Body of pancreas (tissue), 4 donors: ENCODE results near the gene EPS8. TPM values are rescaled to one million over a fixed set of nuclear protein-coding genes. Genes with fewer than 3 reads are reported as not detected.

Experiments
- ATAC-seq: fragments of 150-250 bp; one replicate; pipeline ENCODE4 v1.9.1; 2016
- DNase-seq, 4 donors: peaks; one replicate each; pipeline ENCODE4 v3.0.0-alpha.2; 2019
- H3K27ac ChIP-seq, 4 donors: fragments of 200-600 bp; sonication (generic); 1 replicate in 3 of 4; 2 replicates in 1 of 4; pipeline versions ENCODE4 v1.5.1 to v1.6.1; 2016 to 2019; ENCODE audit warnings: mild to moderate bottlenecking in 1 of 4, mixed read lengths in 1 of 4, moderate library complexity in 1 of 4
- H3K27me3 ChIP-seq, 2 donors: fragments of 200-600 bp; sonication (generic); one replicate each; pipeline ENCODE4 v1.6.0; 2016; ENCODE audit warnings: mild to moderate bottlenecking in 1 of 2
- H3K36me3 ChIP-seq, 2 donors: fragments of 200-600 bp; sonication (generic); replicated peaks in 1 of 2; 2 replicates each; pipeline ENCODE4 v1.5.1; 2016; ENCODE audit warnings: low read depth in 2 of 2; ENCODE audit not compliant: insufficient read depth in 1 of 2
- H3K4me1 ChIP-seq: fragments of 200-600 bp; sonication (generic); one replicate; pipeline ENCODE4 v1.6.0; 2016
- H3K4me3 ChIP-seq, 2 donors: fragments of 200-600 bp; sonication (generic); 1 replicate in 1 of 2; 2 replicates in 1 of 2; pipeline ENCODE4 v1.5.1; 2016 to 2019
- H3K9me3 ChIP-seq, 3 donors: fragments of 200-600 bp; sonication (generic); 1 replicate in 2 of 3; 2 replicates in 1 of 3; pipeline ENCODE4 v1.5.1; 2016
- POLR2A ChIP-seq, 3 donors: fragments of 450-650 bp; IDR thresholded peaks; one replicate each; pipeline ENCODE4 v1.6.1; 2016; ENCODE audit warnings: antibody characterized with exemption in 3 of 3, mild to moderate bottlenecking in 2 of 3
- WGBS, 2 donors: methylation state at CpG; one replicate each; pipeline ENCODE4 v1.1.5; 2017; 5-methylcytosine and 5-hydroxymethylcytosine counted together
- intact Hi-C: fragments of 100-400 bp; cut with DNase I; formaldehyde crosslinking; loops from one replicate; pipeline ENCODE4 v1.15.1; 2023
- total RNA-seq, 2 donors: library from RNA; depleted of rRNA; stranded (reverse); fragments of >200 nt; gene quantifications; one replicate each; pipeline ENCODE4 v1.1.0, GENCODE V29; 2016
- TF ChIP-seq, protein P1 (sequence below), 7 experiments: fragments of 450-650 bp in 4 of 7; fragments of 200-600 bp in 3 of 7; sonication (generic) in 3 of 7; IDR thresholded peaks; one replicate each; pipeline ENCODE4 v1.5.1; 2016 to 2019; ENCODE audit warnings: antibody characterized with exemption in 7 of 7

The EPS8 gene
- total RNA-seq, 2 donors from 2014 or later: 31.6 to 41.2 TPM

DNA sequence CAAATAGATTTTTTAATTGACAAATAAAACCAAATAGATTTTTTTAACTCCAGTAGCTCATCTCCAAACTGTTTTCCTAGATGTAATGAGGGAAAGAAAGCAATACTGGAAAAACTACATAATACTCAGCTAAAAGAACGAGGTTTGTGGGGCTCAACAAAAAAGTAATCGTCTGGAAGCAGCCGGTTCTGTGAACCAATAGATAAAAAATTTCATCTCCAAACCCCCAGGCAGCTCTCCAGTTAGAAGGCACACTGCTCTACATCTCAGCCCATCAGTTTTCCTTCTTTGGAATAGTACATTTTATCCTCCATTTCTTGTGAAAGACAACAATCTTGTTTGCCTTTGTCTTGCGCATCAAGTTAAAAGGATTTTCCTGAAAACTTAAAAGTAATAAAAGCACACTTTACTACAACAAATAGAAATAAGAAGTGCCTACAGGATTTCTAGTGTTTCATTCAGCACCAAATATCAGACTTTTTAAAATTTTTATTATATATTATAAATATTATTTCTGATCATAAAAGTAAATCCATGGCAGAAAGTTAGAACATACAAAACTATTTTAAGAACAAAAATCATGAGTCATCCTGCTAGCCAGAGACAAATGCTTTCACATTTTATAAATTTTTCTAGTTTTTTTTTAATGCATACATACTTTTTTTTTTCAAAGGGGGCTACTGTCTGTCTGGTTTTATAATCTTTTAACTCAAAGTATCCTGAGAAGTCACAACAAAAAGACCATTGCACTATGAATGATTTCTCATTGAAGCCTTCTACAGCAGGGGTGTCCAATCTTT is 67.7 kb downstream of the EPS8 start:
- H3K4me3 ChIP-seq: no peak overlapping the region
- 91 to 92% methylated on average over 4 of the region's 4 CpGs for WGBS, 2 donors
- no peaks in the 10 kb centered on the region for H3K27me3 ChIP-seq
- ATAC-seq (no peak), DNase-seq (no peak)
- intact Hi-C loops: no loop called here
- no peaks in the 10 kb centered on the region for H3K9me3 ChIP-seq
- H3K27ac ChIP-seq: no peak overlapping the region
- TF ChIP-seq POLR2A (IDR thresholded peaks at IDR 0.05): no peak
- TF ChIP-seq, protein P1, sequence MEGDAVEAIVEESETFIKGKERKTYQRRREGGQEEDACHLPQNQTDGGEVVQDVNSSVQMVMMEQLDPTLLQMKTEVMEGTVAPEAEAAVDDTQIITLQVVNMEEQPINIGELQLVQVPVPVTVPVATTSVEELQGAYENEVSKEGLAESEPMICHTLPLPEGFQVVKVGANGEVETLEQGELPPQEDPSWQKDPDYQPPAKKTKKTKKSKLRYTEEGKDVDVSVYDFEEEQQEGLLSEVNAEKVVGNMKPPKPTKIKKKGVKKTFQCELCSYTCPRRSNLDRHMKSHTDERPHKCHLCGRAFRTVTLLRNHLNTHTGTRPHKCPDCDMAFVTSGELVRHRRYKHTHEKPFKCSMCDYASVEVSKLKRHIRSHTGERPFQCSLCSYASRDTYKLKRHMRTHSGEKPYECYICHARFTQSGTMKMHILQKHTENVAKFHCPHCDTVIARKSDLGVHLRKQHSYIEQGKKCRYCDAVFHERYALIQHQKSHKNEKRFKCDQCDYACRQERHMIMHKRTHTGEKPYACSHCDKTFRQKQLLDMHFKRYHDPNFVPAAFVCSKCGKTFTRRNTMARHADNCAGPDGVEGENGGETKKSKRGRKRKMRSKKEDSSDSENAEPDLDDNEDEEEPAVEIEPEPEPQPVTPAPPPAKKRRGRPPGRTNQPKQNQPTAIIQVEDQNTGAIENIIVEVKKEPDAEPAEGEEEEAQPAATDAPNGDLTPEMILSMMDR (IDR thresholded peaks at IDR 0.05): no peak
- no peaks in the 10 kb centered on the region for H3K36me3 ChIP-seq
- H3K4me1 ChIP-seq: no peaks in the 10 kb centered on the region

DNA sequence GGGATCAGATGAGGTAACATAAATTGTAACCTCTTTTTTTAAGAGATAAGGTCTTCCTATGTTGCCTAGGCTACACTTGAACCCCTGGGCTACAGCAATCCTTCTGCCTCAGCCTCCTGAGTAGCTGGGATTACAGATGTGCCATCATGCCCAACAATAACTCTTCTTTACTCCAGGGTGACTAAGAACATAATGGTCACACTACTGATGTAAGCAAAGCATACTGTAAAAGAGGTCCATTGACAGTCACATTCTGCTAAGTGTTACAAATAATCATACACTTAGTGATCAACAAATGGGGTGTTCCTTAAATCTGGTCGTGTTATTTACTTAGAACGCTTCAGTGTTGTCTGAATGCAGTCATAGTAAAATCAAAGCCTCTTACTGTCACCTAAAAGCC is 68.9 kb downstream of the EPS8 start:
- no peak overlapping the region for H3K27ac ChIP-seq
- intact Hi-C loops: no loop called here
- no peaks in the 10 kb centered on the region for H3K9me3 ChIP-seq
- no peaks in the 10 kb centered on the region for H3K27me3 ChIP-seq
- DNase-seq (no peak), ATAC-seq (no peak)
- TF ChIP-seq, protein P1 (IDR thresholded peaks at IDR 0.05): no peak
- TF ChIP-seq POLR2A (IDR thresholded peaks at IDR 0.05): no peak
- no peaks in the 10 kb centered on the region for H3K36me3 ChIP-seq
- WGBS, 2 donors: 83 to 86% methylated on average over 2 of the region's 2 CpGs
- no peaks in the 10 kb centered on the region for H3K4me1 ChIP-seq
- no peak overlapping the region for H3K4me3 ChIP-seq

DNA sequence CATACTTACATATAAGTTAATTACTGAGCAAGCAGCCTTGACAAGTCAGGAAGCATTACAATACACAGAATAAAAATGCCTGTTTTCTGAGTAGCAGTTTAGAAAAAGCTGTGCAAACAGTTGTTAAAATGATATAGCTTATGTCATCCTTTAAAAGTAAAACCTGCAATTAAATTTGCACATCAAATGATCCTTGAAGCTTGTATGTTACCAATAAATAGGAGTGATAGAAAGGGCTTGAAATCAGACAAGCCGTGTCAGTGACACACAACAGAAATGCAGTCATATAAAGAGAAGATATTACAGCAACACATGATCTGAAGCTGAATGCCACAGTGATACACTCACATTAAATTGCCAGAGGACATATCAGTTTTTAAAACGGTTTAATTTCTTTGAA is 70.0 kb downstream of the EPS8 start:
- Histone ChIP-seq H3K4me1 (no peaks in the 10 kb centered on the region), H3K4me3 (no peak overlapping the region), H3K36me3 (no peaks in the 10 kb centered on the region), H3K27ac (no peak overlapping the region), H3K27me3 (no peaks in the 10 kb centered on the region), H3K9me3 (no peaks in the 10 kb centered on the region)
- TF ChIP-seq, protein P1 (IDR thresholded peaks at IDR 0.05): no peak
- TF ChIP-seq POLR2A (IDR thresholded peaks at IDR 0.05): no peak
- no peak for DNase-seq
- intact Hi-C loops: no loop called here
- ATAC-seq: no peak
- WGBS, 2 donors: 41 to 46% methylated on average over 2 of the region's 2 CpGs

DNA sequence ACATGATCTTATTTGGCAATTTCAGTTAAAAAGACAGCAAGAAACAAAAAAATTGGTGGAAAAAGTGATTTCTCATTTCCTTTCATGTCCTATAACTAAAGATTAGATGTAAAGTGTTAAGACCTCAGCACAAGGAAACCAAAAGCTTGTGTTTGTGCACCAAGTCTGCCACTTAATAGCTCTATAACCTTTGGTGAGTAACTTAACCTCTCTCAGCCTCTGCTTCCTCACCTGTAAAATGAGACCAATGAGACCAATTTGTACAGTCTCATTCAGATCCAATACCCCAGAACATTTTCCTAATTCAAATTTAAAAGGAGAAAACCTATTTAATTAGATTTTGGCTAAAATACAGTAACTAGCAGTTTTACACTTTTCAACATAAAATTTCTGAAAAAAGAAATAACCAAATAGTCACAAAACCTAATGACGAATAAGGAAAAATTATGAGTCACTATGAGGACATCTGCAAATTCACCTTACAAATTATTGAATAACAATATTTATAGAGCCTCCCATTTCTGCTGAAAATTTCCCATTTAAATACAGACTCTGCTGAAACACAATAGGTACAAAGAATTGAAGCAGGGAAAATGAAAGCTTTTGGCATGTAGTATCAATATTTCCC is 71.1 kb downstream of the EPS8 start:
- no peak for ATAC-seq
- Histone ChIP-seq H3K27ac (no peak overlapping the region), H3K9me3 (no peaks in the 10 kb centered on the region), H3K4me1 (peaks cover 5% of the 10 kb centered on the region), H3K27me3 (no peaks in the 10 kb centered on the region), H3K4me3 (no peak overlapping the region), H3K36me3 (no peaks in the 10 kb centered on the region)
- TF ChIP-seq, protein P1 (IDR thresholded peaks at IDR 0.05): no peak
- TF ChIP-seq POLR2A (IDR thresholded peaks at IDR 0.05): no peak
- intact Hi-C loops: no loop called here
- no peak for DNase-seq
- WGBS, 2 donors: 81 to 85% methylated on average over 1 of the region's 1 CpG
